Gastrocnemius medialis (tissue), 4 donors: ENCODE data around the gene SEC24C.

Source experiments
- CTCF ChIP-seq, 5 experiments: fragments of 450-650 bp in 3 of 5; fragments of 200-600 bp in 2 of 5; sonication (generic) in 2 of 5; IDR thresholded peaks in 4 of 5; conservative IDR thresholded peaks in 1 of 5; 1 replicate in 4 of 5; 2 replicates in 1 of 5; pipeline ENCODE4 v1.5.1; 2016 to 2019; ENCODE audit warnings: antibody characterized with exemption in 5 of 5, mild to moderate bottlenecking in 3 of 5, moderate library complexity in 3 of 5
- POLR2A ChIP-seq, 2 donors: fragments of 450-650 bp; IDR thresholded peaks; one replicate each; pipeline ENCODE4 v1.6.1; 2017; ENCODE audit warnings: antibody characterized with exemption in 2 of 2, mild to moderate bottlenecking in 2 of 2, moderate library complexity in 2 of 2

GRCh38 chr10:73799899-73800559 is 55.9 kb downstream of the SEC24C start:
- TF ChIP-seq CTCF (IDR thresholded peaks at IDR 0.05 in 4 of 5, conservative IDR thresholded peaks at IDR 0.05 in 1 of 5) (no peak), POLR2A (IDR thresholded peaks at IDR 0.05) (no peak)
